Measurements from ENCODE around the gene MAD1L1. TPM values are rescaled to one million over a fixed set of nuclear protein-coding genes. Genes with fewer than 3 reads are reported as not detected.

Gene MAD1L1
- total RNA-seq, 4 donors from 2014 or later, result 18.4 to 39.1 (median 25.7) TPM

GRCh38 chr7:2266911-2267310, 34.2 kb upstream of the MAD1L1 start:
- no peak for TF ChIP-seq CTCF (IDR thresholded peaks at IDR 0.05)
- no peak for DNase-seq (ENCODE audit: low spot score)
- ATAC-seq (ENCODE audit: low FRiP score), result no peak

- DNase-seq (ENCODE audit: low spot score) (no peak), ATAC-seq (ENCODE audit: low FRiP score) (no peak)
- TF ChIP-seq CTCF (IDR thresholded peaks at IDR 0.05), result no peak
Observed at GRCh38 chr7:2264158-2264557, 31.4 kb upstream of the MAD1L1 start.

GRCh38 chr7:2263176-2263575, 30.4 kb upstream of the MAD1L1 start:
- ATAC-seq (ENCODE audit: low FRiP score), result no peak
- no peak for TF ChIP-seq CTCF (IDR thresholded peaks at IDR 0.05)
- no peak for DNase-seq (ENCODE audit: low spot score)

- no peak for TF ChIP-seq CTCF (IDR thresholded peaks at IDR 0.05)
- ATAC-seq (ENCODE audit: low FRiP score) (no peak), DNase-seq (ENCODE audit: low spot score) (no peak)
Observed at GRCh38 chr7:2261611-2262010, 28.9 kb upstream of the MAD1L1 start.

GRCh38 chr7:2260820-2261219, 28.1 kb upstream of the MAD1L1 start:
- ATAC-seq (ENCODE audit: low FRiP score) (no peak), DNase-seq (ENCODE audit: low spot score) (no peak)
- TF ChIP-seq CTCF (IDR thresholded peaks at IDR 0.05), result no peak

- DNase-seq (ENCODE audit: low spot score), result no peak
- TF ChIP-seq CTCF (IDR thresholded peaks at IDR 0.05), result no peak
- no peak for ATAC-seq (ENCODE audit: low FRiP score)
Observed at GRCh38 chr7:2259480-2259879, 26.7 kb upstream of the MAD1L1 start.

GRCh38 chr7:2258661-2259365, 26.1 kb upstream of the MAD1L1 start:
- TF ChIP-seq CTCF (IDR thresholded peaks at IDR 0.05), result no peak
- no peak for ATAC-seq (ENCODE audit: low FRiP score)
- no peak for DNase-seq (ENCODE audit: low spot score)
